WI38 (cell line): ENCODE measurements around the gene SARDH.
"Not testable (repeated sequence)": the region's sequence is repeated elsewhere in the genome, so short reads cannot be mapped to it uniquely, and the experiment has no call there.

Experiments used
- H3K4me3 ChIP-seq: 2 replicates; pipeline ENCODE4 v1.5.1; 2011; ENCODE audit warnings: low read depth, mild to moderate bottlenecking, control low read depth, low read length
- CTCF ChIP-seq: IDR thresholded peaks from 2 replicates; pipeline ENCODE4 v1.5.1; 2012; ENCODE audit warnings: low read depth, mild to moderate bottlenecking, control low read depth, low read length

SARDH gene

GRCh38 chr9:133769511-133770075 is 31.4 kb upstream of the SARDH start:
- TF ChIP-seq CTCF = no peak

GRCh38 chr9:133768859-133769510 is 30.8 kb upstream of the SARDH start:
- H3K4me3 ChIP-seq = no peak overlapping the region
- TF ChIP-seq CTCF = no peak

More at GRCh38 chr9:133769511-133770075, 31.4 kb upstream of the SARDH start:
- H3K4me3 ChIP-seq = no peak overlapping the region

GRCh38 chr9:133768371-133768858 is 30.3 kb upstream of the SARDH start:
- H3K4me3 ChIP-seq = no peak overlapping the region
- TF ChIP-seq CTCF = no peak

GRCh38 chr9:133767625-133768024 is 29.5 kb upstream of the SARDH start:
- no peak overlapping the region for H3K4me3 ChIP-seq
- TF ChIP-seq CTCF = no peak

GRCh38 chr9:133767008-133767407 is 28.9 kb upstream of the SARDH start:
- H3K4me3 ChIP-seq = no peak overlapping the region
- TF ChIP-seq CTCF = no peak

- not testable (repeated sequence) for H3K4me3 ChIP-seq
Observed at GRCh38 chr9:133766234-133766633, 28.1 kb upstream of the SARDH start.

- TF ChIP-seq CTCF = no peak
- no peak overlapping the region for H3K4me3 ChIP-seq
Observed at GRCh38 chr9:133763272-133764183, 25.4 kb upstream of the SARDH start.
